Gastrocnemius medialis (tissue), 4 donors: Measurements from ENCODE around the gene SLC25A21.

Experiments used
- CTCF ChIP-seq, 5 experiments: fragments of 450-650 bp in 3 of 5; fragments of 200-600 bp in 2 of 5; sonication (generic) in 2 of 5; IDR thresholded peaks in 4 of 5; conservative IDR thresholded peaks in 1 of 5; 1 replicate in 4 of 5; 2 replicates in 1 of 5; pipeline ENCODE4 v1.5.1; 2016 to 2019; ENCODE audit warnings: antibody characterized with exemption in 5 of 5, mild to moderate bottlenecking in 3 of 5, moderate library complexity in 3 of 5
- POLR2A ChIP-seq, 2 donors: fragments of 450-650 bp; IDR thresholded peaks; one replicate each; pipeline ENCODE4 v1.6.1; 2017; ENCODE audit warnings: antibody characterized with exemption in 2 of 2, mild to moderate bottlenecking in 2 of 2, moderate library complexity in 2 of 2

- TF ChIP-seq CTCF (IDR thresholded peaks at IDR 0.05 in 4 of 5, conservative IDR thresholded peaks at IDR 0.05 in 1 of 5): no peak
- TF ChIP-seq POLR2A (IDR thresholded peaks at IDR 0.05): no peak
These were observed 352.2 kb downstream of the SLC25A21 start for GRCh38 chr14:36820111-36820709.
